ENCODE data around the gene TMX4. TPM values are rescaled to one million over a fixed set of nuclear protein-coding genes. Genes with fewer than 3 reads are reported as not detected.
"Not testable (repeated sequence)": the region's sequence is repeated elsewhere in the genome, so short reads cannot be mapped to it uniquely, and the experiment has no call there.

TMX4 gene
- total RNA-seq, 5 donors from 2014 or later (not counting 1 experiment from before 2014, with no cell fraction given): 44.2 to 69.7 (median 53.3) TPM

GRCh38 chr20:7967199-7967844 is 52.2 kb downstream of the TMX4 start:
- no peak overlapping the region for H3K27ac Mint-ChIP-seq
- H3K4me3 ChIP-seq (ENCODE audit: control insufficient read depth in 1 of 2, extremely low read depth in 1 of 2, low read length in 1 of 2): no peak overlapping the region
- no peaks in the 10 kb centered on the region for H3K36me3 Mint-ChIP-seq
- WGBS (ENCODE audit: insufficient coverage): 100% methylated on average over 2 of the region's 4 CpGs
- no peak for DNase-seq
- H3K4me1 ChIP-seq (ENCODE audit: control insufficient read depth in 1 of 2, extremely low read depth in 1 of 2, insufficient read depth in 2 of 2, low read length in 2 of 2): no peaks in the 10 kb centered on the region
- CTCF ChIA-PET: no interaction called here
- H3K9me3 ChIP-seq: no peaks in the 10 kb centered on the region
- no peak for ATAC-seq (replicated peaks in 1 of 4)
- no peaks in the 10 kb centered on the region for H3K4me1 Mint-ChIP-seq
- POLR2A ChIA-PET: no interaction called here
- H3K27ac ChIP-seq (ENCODE audit: low read length): no peak overlapping the region
- no peak overlapping the region for H3K4me3 Mint-ChIP-seq
- peaks cover 0 to 8% of the 10 kb centered on the region in 2 experiments for H3K27me3 ChIP-seq (replicated peaks in 1 of 2; ENCODE audit: control insufficient read depth in 2 of 2, extremely low read depth in 1 of 2, insufficient read depth in 2 of 2, low read length in 1 of 2)
- H3K36me3 ChIP-seq (ENCODE audit: control insufficient read depth in 2 of 2, extremely low read depth in 1 of 2, insufficient read depth in 1 of 2, low read length in 1 of 2): no peaks in the 10 kb centered on the region
- peaks cover 17 to 18% of the 10 kb centered on the region in 2 donors for H3K27me3 Mint-ChIP-seq
- no peaks in the 10 kb centered on the region for H3K9me3 Mint-ChIP-seq

GRCh38 chr20:7966176-7966575 is 53.4 kb downstream of the TMX4 start:
- no peaks in the 10 kb centered on the region for H3K9me3 ChIP-seq
- 80% methylated on average over 2 of the region's 3 CpGs for WGBS (ENCODE audit: insufficient coverage)
- Mint-ChIP-seq H3K27ac (no peak overlapping the region), H3K9me3 (no peaks in the 10 kb centered on the region), H3K4me1 (no peaks in the 10 kb centered on the region), H3K4me3 (no peak overlapping the region), H3K36me3 (no peaks in the 10 kb centered on the region), H3K27me3 (peaks cover 18 to 19% of the 10 kb centered on the region in 2 donors)
- H3K36me3 ChIP-seq (ENCODE audit: control insufficient read depth in 2 of 2, extremely low read depth in 1 of 2, insufficient read depth in 1 of 2, low read length in 1 of 2): no peaks in the 10 kb centered on the region
- H3K27me3 ChIP-seq (replicated peaks in 1 of 2; ENCODE audit: control insufficient read depth in 2 of 2, extremely low read depth in 1 of 2, insufficient read depth in 2 of 2, low read length in 1 of 2): peaks cover 0 to 10% of the 10 kb centered on the region in 2 experiments
- ATAC-seq (replicated peaks in 1 of 4): no peak
- CTCF ChIA-PET: interaction anchor here (0.7 to 0.8 kb wide), 2 partner anchors 9 to 344 kb away, joined by 3 read pairs; no protein-coding TSS in a partner anchor
- H3K27ac ChIP-seq (ENCODE audit: low read length): no peak overlapping the region
- no peak overlapping the region for H3K4me3 ChIP-seq (ENCODE audit: control insufficient read depth in 1 of 2, extremely low read depth in 1 of 2, low read length in 1 of 2)
- no peak for DNase-seq
- POLR2A ChIA-PET: no interaction called here
- no peaks in the 10 kb centered on the region for H3K4me1 ChIP-seq (ENCODE audit: control insufficient read depth in 1 of 2, extremely low read depth in 1 of 2, insufficient read depth in 2 of 2, low read length in 2 of 2)

GRCh38 chr20:7959484-7959883 is 60.1 kb downstream of the TMX4 start:
- Histone ChIP-seq H3K4me1 (ENCODE audit: control insufficient read depth in 1 of 2, extremely low read depth in 1 of 2, insufficient read depth in 2 of 2, low read length in 2 of 2) (no peaks in the 10 kb centered on the region), H3K27ac (ENCODE audit: low read length) (no peak overlapping the region), H3K4me3 (ENCODE audit: control insufficient read depth in 1 of 2, extremely low read depth in 1 of 2, low read length in 1 of 2) (no peak overlapping the region), H3K36me3 (ENCODE audit: control insufficient read depth in 2 of 2, extremely low read depth in 1 of 2, insufficient read depth in 1 of 2, low read length in 1 of 2) (no peaks in the 10 kb centered on the region), H3K9me3 (no peaks in the 10 kb centered on the region), H3K27me3 (replicated peaks in 1 of 2; ENCODE audit: control insufficient read depth in 2 of 2, extremely low read depth in 1 of 2, insufficient read depth in 2 of 2, low read length in 1 of 2) (peaks cover 0 to 12% of the 10 kb centered on the region in 2 experiments)
- ChIA-PET POLR2A (no interaction called here), CTCF (no interaction called here)
- no peak overlapping the region for H3K27ac Mint-ChIP-seq
- no peak for ATAC-seq (replicated peaks in 1 of 4)
- H3K4me3 Mint-ChIP-seq: no peak overlapping the region
- H3K27me3 Mint-ChIP-seq: peaks cover 34 to 38% of the 10 kb centered on the region in 2 donors
- no CpG with 5 or more reads among the region's 1 CpG for WGBS (ENCODE audit: insufficient coverage)
- H3K36me3 Mint-ChIP-seq: no peaks in the 10 kb centered on the region
- H3K9me3 Mint-ChIP-seq: peaks cover 0 to 12% (median 6%) of the 10 kb centered on the region in 3 donors
- no peak for DNase-seq
- no peaks in the 10 kb centered on the region for H3K4me1 Mint-ChIP-seq

GRCh38 chr20:7956561-7956960 is 63.0 kb downstream of the TMX4 start:
- not testable (repeated sequence) for ATAC-seq (replicated peaks in 1 of 4); H3K4me3 Mint-ChIP-seq

GRCh38 chr20:7950387-7950786 is 69.2 kb downstream of the TMX4 start:
- Mint-ChIP-seq H3K27ac (no peak overlapping the region), H3K9me3 (peaks cover 9 to 27% (median 17%) of the 10 kb centered on the region in 3 donors), H3K27me3 (peaks cover 12 to 20% of the 10 kb centered on the region in 2 donors), H3K4me1 (no peaks in the 10 kb centered on the region), H3K36me3 (no peaks in the 10 kb centered on the region), H3K4me3 (no peak overlapping the region)
- no CpG with 5 or more reads among the region's 1 CpG for WGBS (ENCODE audit: insufficient coverage)
- Histone ChIP-seq H3K9me3 (no peaks in the 10 kb centered on the region), H3K36me3 (ENCODE audit: control insufficient read depth in 2 of 2, extremely low read depth in 1 of 2, insufficient read depth in 1 of 2, low read length in 1 of 2) (no peaks in the 10 kb centered on the region), H3K4me3 (ENCODE audit: control insufficient read depth in 1 of 2, extremely low read depth in 1 of 2, low read length in 1 of 2) (no peak overlapping the region), H3K4me1 (ENCODE audit: control insufficient read depth in 1 of 2, extremely low read depth in 1 of 2, insufficient read depth in 2 of 2, low read length in 2 of 2) (no peaks in the 10 kb centered on the region), H3K27ac (ENCODE audit: low read length) (no peak overlapping the region), H3K27me3 (replicated peaks in 1 of 2; ENCODE audit: control insufficient read depth in 2 of 2, extremely low read depth in 1 of 2, insufficient read depth in 2 of 2, low read length in 1 of 2) (peaks cover 0 to 4% of the 10 kb centered on the region in 2 experiments)
- POLR2A ChIA-PET: no interaction called here
- no peak for DNase-seq
- CTCF ChIA-PET: no interaction called here
- ATAC-seq (replicated peaks in 1 of 4): no peak

More at GRCh38 chr20:7956561-7956960, 63.0 kb downstream of the TMX4 start:
- H3K36me3 Mint-ChIP-seq; DNase-seq; H3K4me1 ChIP-seq (ENCODE audit: control insufficient read depth in 1 of 2, extremely low read depth in 1 of 2, insufficient read depth in 2 of 2, low read length in 2 of 2); CTCF ChIA-PET; H3K9me3 ChIP-seq; H3K27me3 ChIP-seq (replicated peaks in 1 of 2; ENCODE audit: control insufficient read depth in 2 of 2, extremely low read depth in 1 of 2, insufficient read depth in 2 of 2, low read length in 1 of 2); H3K4me3 ChIP-seq (ENCODE audit: control insufficient read depth in 1 of 2, extremely low read depth in 1 of 2, low read length in 1 of 2); H3K27ac Mint-ChIP-seq; H3K36me3 ChIP-seq (ENCODE audit: control insufficient read depth in 2 of 2, extremely low read depth in 1 of 2, insufficient read depth in 1 of 2, low read length in 1 of 2); H3K4me1 Mint-ChIP-seq; POLR2A ChIA-PET; H3K27ac ChIP-seq (ENCODE audit: low read length): not testable (repeated sequence)
- Mint-ChIP-seq H3K9me3 (peaks cover 6 to 19% (median 7%) of the 10 kb centered on the region in 3 donors), H3K27me3 (peaks cover 36 to 37% of the 10 kb centered on the region in 2 donors)
- 40% methylated on average over 1 of the region's 9 CpGs for WGBS (ENCODE audit: insufficient coverage)

- H3K36me3 ChIP-seq (ENCODE audit: control insufficient read depth in 2 of 2, extremely low read depth in 1 of 2, insufficient read depth in 1 of 2, low read length in 1 of 2): no peaks in the 10 kb centered on the region
- H3K4me3 ChIP-seq (ENCODE audit: control insufficient read depth in 1 of 2, extremely low read depth in 1 of 2, low read length in 1 of 2): no peak overlapping the region
- no peaks in the 10 kb centered on the region for H3K36me3 Mint-ChIP-seq
- no peaks in the 10 kb centered on the region for H3K27me3 ChIP-seq (replicated peaks in 1 of 2; ENCODE audit: control insufficient read depth in 2 of 2, extremely low read depth in 1 of 2, insufficient read depth in 2 of 2, low read length in 1 of 2)
- CTCF ChIA-PET: no interaction called here
- H3K9me3 ChIP-seq: no peaks in the 10 kb centered on the region
- no peaks in the 10 kb centered on the region for H3K4me1 Mint-ChIP-seq
- H3K9me3 Mint-ChIP-seq: peaks cover 9 to 13% (median 9%) of the 10 kb centered on the region in 3 donors
- H3K4me3 Mint-ChIP-seq: no peak overlapping the region
- no peaks in the 10 kb centered on the region for H3K4me1 ChIP-seq (ENCODE audit: control insufficient read depth in 1 of 2, extremely low read depth in 1 of 2, insufficient read depth in 2 of 2, low read length in 2 of 2)
- H3K27me3 Mint-ChIP-seq: peaks cover 9 to 13% of the 10 kb centered on the region in 2 donors
- no peak for DNase-seq
- no peak overlapping the region for H3K27ac ChIP-seq (ENCODE audit: low read length)
- ATAC-seq (replicated peaks in 1 of 4): no peak
- POLR2A ChIA-PET: no interaction called here
- H3K27ac Mint-ChIP-seq: no peak overlapping the region
- 57% methylated on average over 1 of the region's 2 CpGs for WGBS (ENCODE audit: insufficient coverage)
Measured at GRCh38 chr20:7943891-7944290, 75.7 kb downstream of the TMX4 start.

Measured in T-cell (primary cell).